Activated CD4-positive, alpha-beta memory T cell treated with anti-CD3 and anti-CD28 coated beads for 36 hours (primary cell): ENCODE results near the gene SLC2A13. TPM values are rescaled to one million over a fixed set of nuclear protein-coding genes. Genes with fewer than 3 reads are reported as not detected.
"Not testable (repeated sequence)": the region's sequence is repeated elsewhere in the genome, so short reads cannot be mapped to it uniquely, and the experiment has no call there.

Source experiments
- CTCF ChIA-PET: fragments of 350-600 bp; sonication (Branson Sonifier 250); formaldehyde crosslinking; loops from one replicate; lab custom pipeline; 2021; ENCODE audit warnings: antibody characterized with exemption, inconsistent platforms; lab: Charles Lee
- POLR2A ChIA-PET: fragments of 350-600 bp; sonication (Branson Sonifier 250); formaldehyde crosslinking; loops from one replicate; lab custom pipeline; 2021; ENCODE audit warnings: antibody characterized with exemption; lab: Charles Lee
- DNase-seq: peaks from one replicate; pipeline ENCODE4 v3.0.0-alpha.2; 2020
- H3K27ac Mint-ChIP-seq: one replicate; pipeline ENCODE4 v1.8.0; 2021; ENCODE audit warnings: mixed read lengths
- H3K27me3 Mint-ChIP-seq: one replicate; pipeline ENCODE4 v1.8.0; 2021; ENCODE audit warnings: mixed read lengths
- H3K36me3 Mint-ChIP-seq: one replicate; pipeline ENCODE4 v1.8.0; 2021; ENCODE audit warnings: mixed read lengths
- H3K4me1 Mint-ChIP-seq: one replicate; pipeline ENCODE4 v1.8.0; 2021; ENCODE audit warnings: low read depth, mixed read lengths
- H3K4me3 Mint-ChIP-seq: one replicate; pipeline ENCODE4 v1.8.0; 2021; ENCODE audit warnings: mild to moderate bottlenecking, mixed read lengths
- H3K9me3 Mint-ChIP-seq: one replicate; pipeline ENCODE4 v1.8.0; 2021; ENCODE audit warnings: mixed read lengths
- intact Hi-C: fragments of 100-400 bp; cut with micrococcal nuclease; formaldehyde crosslinking; loops from one replicate; pipeline ENCODE4 v1.15.1; 2023
- total RNA-seq, 2 experiments: library from RNA; stranded (reverse); gene quantifications; one replicate each; pipeline ENCODE4 v1.2.3, GENCODE V29; 2021

The SLC2A13 gene
- total RNA-seq, 2 experiments from 2014 or later = 3.4 to 3.8 TPM

DNA sequence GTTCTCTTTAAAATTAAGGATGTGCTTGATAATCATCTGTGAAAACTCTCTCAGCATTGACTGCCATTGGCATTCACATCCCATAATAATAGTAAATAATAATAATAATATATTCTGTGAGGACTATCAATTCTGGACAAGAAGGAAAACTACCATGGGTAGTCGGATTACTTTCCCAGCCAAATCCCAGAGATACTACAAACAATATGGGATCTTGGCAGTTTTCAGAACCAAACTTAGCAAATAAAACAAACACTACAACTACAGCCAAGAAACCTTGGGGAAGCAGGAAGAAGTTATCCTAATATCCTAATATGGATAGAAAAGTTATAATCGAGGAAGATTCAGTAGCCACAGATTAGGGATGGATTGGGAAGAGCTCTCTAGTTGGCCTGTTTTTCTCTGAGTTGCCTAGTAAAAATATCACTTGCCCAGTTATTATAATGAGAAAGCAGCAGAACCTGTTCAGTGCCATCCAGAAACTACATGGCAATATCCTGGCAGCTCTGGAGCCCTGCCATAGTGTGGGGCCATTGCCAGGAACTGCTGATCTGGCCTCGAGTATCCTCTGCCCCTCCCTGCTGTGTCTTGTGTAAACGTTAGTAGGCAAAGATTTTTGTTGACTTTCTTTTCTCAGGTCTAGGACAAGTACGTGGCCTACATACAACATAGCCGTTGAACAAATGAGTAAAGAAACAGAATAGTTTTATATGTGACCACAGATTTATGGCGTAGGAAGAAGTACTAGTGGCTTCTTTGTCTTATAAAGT lies 193.5 kb downstream of the SLC2A13 start:
- H3K4me3 Mint-ChIP-seq = no peak overlapping the region
- no peak overlapping the region for H3K27ac Mint-ChIP-seq
- ChIA-PET POLR2A (no interaction called here), CTCF (interaction anchor here (0.9 kb wide), 1 partner anchor 75 kb away, joined by 3 read pairs; no protein-coding TSS in a partner anchor)
- no peaks in the 10 kb centered on the region for H3K27me3 Mint-ChIP-seq
- H3K36me3 Mint-ChIP-seq = no peaks in the 10 kb centered on the region
- H3K9me3 Mint-ChIP-seq = no peaks in the 10 kb centered on the region
- no peaks in the 10 kb centered on the region for H3K4me1 Mint-ChIP-seq
- no peak for DNase-seq
- intact Hi-C loops = no loop called here

GRCh38 chr12:39906237-39906636 lies 199.6 kb downstream of the SLC2A13 start:
- no peaks in the 10 kb centered on the region for H3K9me3 Mint-ChIP-seq
- no peaks in the 10 kb centered on the region for H3K36me3 Mint-ChIP-seq
- no peak for DNase-seq
- CTCF ChIA-PET = interaction anchor here (0.7 kb wide), 1 partner anchor 86 kb away, joined by 3 read pairs; no protein-coding TSS in a partner anchor
- H3K4me3 Mint-ChIP-seq = no peak overlapping the region
- no peaks in the 10 kb centered on the region for H3K27me3 Mint-ChIP-seq
- H3K27ac Mint-ChIP-seq = no peak overlapping the region
- H3K4me1 Mint-ChIP-seq = peaks cover 4% of the 10 kb centered on the region
- intact Hi-C loops = no loop called here
- POLR2A ChIA-PET = no interaction called here

GRCh38 chr12:39905152-39905551 lies 200.7 kb downstream of the SLC2A13 start:
- DNase-seq = no peak
- CTCF ChIA-PET = interaction anchor here (0.6 kb wide), 1 partner anchor 597 kb away, joined by 4 read pairs; no protein-coding TSS in a partner anchor
- Mint-ChIP-seq H3K27ac (no peak overlapping the region), H3K9me3 (peaks cover 2% of the 10 kb centered on the region), H3K27me3 (no peaks in the 10 kb centered on the region), H3K4me1 (peaks cover 4% of the 10 kb centered on the region), H3K36me3 (no peaks in the 10 kb centered on the region), H3K4me3 (no peak overlapping the region)
- intact Hi-C loops = no loop called here
- POLR2A ChIA-PET = no interaction called here

GRCh38 chr12:39902821-39903220 lies 203.1 kb downstream of the SLC2A13 start:
- no peak overlapping the region for H3K4me3 Mint-ChIP-seq

GRCh38 chr12:39897315-39897714 lies 208.6 kb downstream of the SLC2A13 start:
- Mint-ChIP-seq H3K4me3 (no peak overlapping the region), H3K36me3 (no peaks in the 10 kb centered on the region), H3K4me1 (no peaks in the 10 kb centered on the region), H3K27ac (no peak overlapping the region), H3K27me3 (no peaks in the 10 kb centered on the region), H3K9me3 (peaks cover 2% of the 10 kb centered on the region)
- POLR2A ChIA-PET = no interaction called here
- intact Hi-C loops = no loop called here
- DNase-seq = no peak
- CTCF ChIA-PET = no interaction called here

More at GRCh38 chr12:39902821-39903220, 203.1 kb downstream of the SLC2A13 start:
- Mint-ChIP-seq H3K36me3 (no peaks in the 10 kb centered on the region), H3K4me1 (peaks cover 4% of the 10 kb centered on the region), H3K27ac (no peak overlapping the region), H3K9me3 (peaks cover 2% of the 10 kb centered on the region), H3K27me3 (no peaks in the 10 kb centered on the region)
- intact Hi-C loops = no loop called here
- no peak for DNase-seq
- POLR2A ChIA-PET = no interaction called here
- CTCF ChIA-PET = no interaction called here

DNA sequence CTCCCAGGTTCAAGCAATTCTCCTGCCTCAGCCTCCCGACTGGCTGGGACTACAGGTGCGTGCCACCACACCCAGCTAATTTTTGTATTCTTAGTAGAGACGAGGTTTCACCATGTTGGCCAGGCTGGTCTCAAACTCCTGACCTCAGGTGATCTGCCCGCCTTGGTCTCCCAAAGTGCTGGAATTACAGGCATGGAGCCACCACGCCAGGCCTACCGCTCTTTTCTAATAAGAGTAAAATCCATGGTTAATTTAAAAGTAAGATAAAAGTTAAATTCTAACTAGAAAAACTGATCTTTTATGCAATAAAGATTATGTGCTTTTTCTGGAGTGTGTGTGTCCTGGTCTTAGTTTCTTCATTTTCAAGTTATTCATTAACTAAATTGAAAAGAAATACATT lies 212.5 kb downstream of the SLC2A13 start:
- H3K4me1 Mint-ChIP-seq, DNase-seq, H3K27ac Mint-ChIP-seq, H3K36me3 Mint-ChIP-seq, POLR2A ChIA-PET, H3K27me3 Mint-ChIP-seq, H3K9me3 Mint-ChIP-seq, intact Hi-C loops, H3K4me3 Mint-ChIP-seq: not testable (repeated sequence)
- CTCF ChIA-PET = interaction anchor here (0.7 kb wide), 1 partner anchor 1108 kb away, joined by 3 read pairs; no protein-coding TSS in a partner anchor

DNA sequence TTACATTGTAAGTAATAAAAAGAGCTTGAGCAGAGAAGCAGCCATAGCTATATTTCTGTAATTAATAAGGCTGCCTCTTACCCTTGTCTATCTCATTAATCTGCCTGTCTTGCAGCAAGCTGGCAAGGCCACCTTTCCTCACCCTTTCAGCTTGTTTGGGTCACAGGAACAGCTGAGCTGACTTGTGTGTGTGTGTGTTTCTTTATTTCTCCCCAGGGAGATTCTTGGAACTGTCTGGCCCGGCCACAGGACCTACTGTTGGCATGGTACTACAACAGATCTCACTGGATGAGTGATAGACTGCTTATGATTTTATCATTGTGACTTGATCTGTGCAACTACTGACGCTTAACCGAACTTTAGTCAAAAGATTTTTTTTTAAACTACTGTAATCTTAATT lies 213.7 kb downstream of the SLC2A13 start:
- Mint-ChIP-seq H3K4me1 (no peaks in the 10 kb centered on the region), H3K36me3 (no peaks in the 10 kb centered on the region), H3K9me3 (no peaks in the 10 kb centered on the region), H3K4me3 (no peak overlapping the region), H3K27me3 (no peaks in the 10 kb centered on the region), H3K27ac (no peak overlapping the region)
- POLR2A ChIA-PET = no interaction called here
- DNase-seq = no peak
- CTCF ChIA-PET = no interaction called here
- intact Hi-C loops = no loop called here

DNA sequence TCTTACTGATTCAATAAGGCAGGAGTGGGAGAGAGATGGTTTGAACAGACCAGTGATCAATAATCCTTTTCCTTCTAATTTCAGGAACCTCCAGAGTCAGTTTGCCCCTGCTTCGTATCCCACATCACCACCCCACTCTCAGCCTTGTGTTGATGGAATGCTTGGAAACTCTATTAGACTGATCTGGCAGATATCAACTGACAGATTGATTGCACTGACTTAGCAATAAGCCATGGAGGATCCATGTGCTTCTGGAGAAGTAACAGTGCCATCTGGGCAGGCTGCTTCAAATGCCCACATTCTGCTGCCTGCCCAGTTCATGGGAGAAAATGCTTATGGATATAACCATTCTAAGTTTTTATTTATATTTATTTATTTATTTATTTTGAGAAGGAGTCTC lies 218.0 kb downstream of the SLC2A13 start:
- POLR2A ChIA-PET = no interaction called here
- Mint-ChIP-seq H3K36me3 (no peaks in the 10 kb centered on the region), H3K4me3 (no peak overlapping the region), H3K4me1 (no peaks in the 10 kb centered on the region), H3K27ac (no peak overlapping the region), H3K27me3 (no peaks in the 10 kb centered on the region), H3K9me3 (no peaks in the 10 kb centered on the region)
- DNase-seq = no peak
- intact Hi-C loops = no loop called here
- CTCF ChIA-PET = no interaction called here

- Mint-ChIP-seq H3K36me3 (no peaks in the 10 kb centered on the region), H3K4me1 (no peaks in the 10 kb centered on the region), H3K27me3 (no peaks in the 10 kb centered on the region), H3K9me3 (no peaks in the 10 kb centered on the region), H3K4me3 (no peak overlapping the region), H3K27ac (no peak overlapping the region)
- intact Hi-C loops = no loop called here
- DNase-seq = no peak
- POLR2A ChIA-PET = no interaction called here
- CTCF ChIA-PET = no interaction called here
Measured at GRCh38 chr12:39886106-39886505, 219.8 kb downstream of the SLC2A13 start.

GRCh38 chr12:39884616-39885125 lies 221.2 kb downstream of the SLC2A13 start:
- no peak for DNase-seq
- intact Hi-C loops = no loop called here
- Mint-ChIP-seq H3K4me1 (no peaks in the 10 kb centered on the region), H3K36me3 (peaks cover 3% of the 10 kb centered on the region), H3K9me3 (peaks cover 2% of the 10 kb centered on the region), H3K27me3 (no peaks in the 10 kb centered on the region), H3K27ac (no peak overlapping the region), H3K4me3 (no peak overlapping the region)
- ChIA-PET POLR2A (no interaction called here), CTCF (no interaction called here)

DNA sequence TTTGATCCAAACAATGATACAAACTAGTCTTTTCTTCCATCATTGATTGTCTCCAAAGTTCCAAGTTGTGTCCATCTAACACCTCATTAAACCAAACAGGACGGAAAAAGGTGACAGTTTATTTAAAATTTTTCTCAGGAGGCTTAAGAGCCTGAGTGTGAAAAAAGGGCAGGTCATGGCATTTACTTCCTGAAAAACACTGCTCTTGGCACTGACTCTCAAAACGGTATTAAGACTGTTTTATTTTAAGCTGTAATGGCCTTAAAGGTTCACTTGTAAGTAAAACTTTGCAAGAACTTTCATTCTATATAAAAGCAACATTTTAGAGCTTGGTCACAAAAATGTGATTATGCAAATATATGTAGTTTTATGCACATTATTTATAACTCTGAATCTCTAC lies 222.5 kb downstream of the SLC2A13 start:
- peaks cover 12% of the 10 kb centered on the region for H3K9me3 Mint-ChIP-seq
- intact Hi-C loops = no loop called here
- peaks cover 3% of the 10 kb centered on the region for H3K36me3 Mint-ChIP-seq
- H3K27me3 Mint-ChIP-seq = no peaks in the 10 kb centered on the region
- ChIA-PET POLR2A (no interaction called here), CTCF (no interaction called here)
- no peaks in the 10 kb centered on the region for H3K4me1 Mint-ChIP-seq
- no peak overlapping the region for H3K27ac Mint-ChIP-seq
- H3K4me3 Mint-ChIP-seq = no peak overlapping the region
- no peak for DNase-seq

DNA sequence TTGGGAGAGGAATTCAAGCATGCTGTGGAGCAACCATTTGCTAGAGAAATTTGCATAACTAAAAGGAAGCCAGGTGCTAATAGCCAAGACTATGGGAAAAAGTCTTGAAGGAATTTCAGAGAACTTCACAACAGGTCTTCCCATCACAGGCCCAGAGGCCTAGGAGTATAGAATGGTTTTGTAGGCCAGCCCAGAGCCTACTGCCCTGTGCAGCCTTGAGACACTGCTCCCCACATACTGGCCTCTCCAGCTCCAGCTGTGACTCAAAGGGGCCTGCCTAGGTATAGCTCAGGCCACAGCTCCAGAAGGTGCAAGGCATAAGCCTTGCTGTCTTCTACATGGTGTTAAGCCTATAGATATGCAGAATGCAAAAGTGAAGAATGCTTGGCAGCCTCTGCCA lies 227.1 kb downstream of the SLC2A13 start:
- POLR2A ChIA-PET = no interaction called here
- Mint-ChIP-seq H3K36me3 (peaks cover 3% of the 10 kb centered on the region), H3K4me3 (no peak overlapping the region), H3K27me3 (no peaks in the 10 kb centered on the region), H3K4me1 (no peaks in the 10 kb centered on the region), H3K27ac (no peak overlapping the region), H3K9me3 (peaks cover 17% of the 10 kb centered on the region)
- intact Hi-C loops = no loop called here
- CTCF ChIA-PET = no interaction called here
- DNase-seq = no peak

DNA sequence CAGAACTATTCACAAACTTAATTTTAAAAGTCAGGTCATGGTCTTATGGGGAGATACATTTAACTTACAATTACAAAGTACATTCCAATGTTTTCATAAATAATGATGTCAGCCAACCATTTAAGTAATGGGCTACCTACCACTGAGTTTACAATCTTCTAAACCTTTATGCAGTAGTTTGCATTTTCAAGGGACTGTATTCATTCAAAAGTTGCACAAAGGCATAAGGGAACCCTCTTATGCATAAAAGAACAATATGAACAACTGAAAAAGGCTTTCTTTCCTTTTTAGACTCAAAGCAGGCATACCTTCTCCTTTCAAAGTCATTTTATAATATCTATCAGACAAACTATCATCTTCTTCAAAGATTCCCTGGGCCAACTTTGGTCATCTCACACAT lies 230.2 kb downstream of the SLC2A13 start:
- CTCF ChIA-PET = no interaction called here
- H3K9me3 Mint-ChIP-seq = peaks cover 17% of the 10 kb centered on the region

More for the DNA sequence above, 230.2 kb downstream of the SLC2A13 start:
- peaks cover 2% of the 10 kb centered on the region for H3K36me3 Mint-ChIP-seq
- POLR2A ChIA-PET = no interaction called here
- no peak for DNase-seq
- H3K4me1 Mint-ChIP-seq = no peaks in the 10 kb centered on the region
- no peak overlapping the region for H3K27ac Mint-ChIP-seq
- intact Hi-C loops = no loop called here
- H3K4me3 Mint-ChIP-seq = no peak overlapping the region
- no peaks in the 10 kb centered on the region for H3K27me3 Mint-ChIP-seq
